Rectal smooth muscle tissue (tissue), 1 donor: ENCODE results near the gene TFDP2.
A peak's percentile ranks its signal among the peaks of the same experiment; 100 is the strongest.
"Not testable (repeated sequence)": the region's sequence is repeated elsewhere in the genome, so short reads cannot be mapped to it uniquely, and the experiment has no call there.

Experiments used
- H3K27ac ChIP-seq: one replicate; pipeline ENCODE4 v1.7.0; 2013; ENCODE audit warnings: low read depth, low read length, inconsistent platforms
- H3K27me3 ChIP-seq: one replicate; pipeline ENCODE4 v1.7.0; 2013; ENCODE audit warnings: low read length; ENCODE audit not compliant: control insufficient read depth, insufficient read depth
- H3K36me3 ChIP-seq: one replicate; pipeline ENCODE4 v1.7.0; 2013; ENCODE audit warnings: low read length; ENCODE audit not compliant: control insufficient read depth, insufficient read depth
- H3K4me1 ChIP-seq: one replicate; pipeline ENCODE4 v1.7.0; 2013; ENCODE audit warnings: low read length; ENCODE audit not compliant: control insufficient read depth, insufficient read depth
- H3K4me3 ChIP-seq: one replicate; pipeline ENCODE4 v1.7.0; 2013; ENCODE audit warnings: low read length
- H3K9ac ChIP-seq: one replicate; pipeline ENCODE4 v1.7.0; 2013; ENCODE audit warnings: low read length

Gene TFDP2

DNA sequence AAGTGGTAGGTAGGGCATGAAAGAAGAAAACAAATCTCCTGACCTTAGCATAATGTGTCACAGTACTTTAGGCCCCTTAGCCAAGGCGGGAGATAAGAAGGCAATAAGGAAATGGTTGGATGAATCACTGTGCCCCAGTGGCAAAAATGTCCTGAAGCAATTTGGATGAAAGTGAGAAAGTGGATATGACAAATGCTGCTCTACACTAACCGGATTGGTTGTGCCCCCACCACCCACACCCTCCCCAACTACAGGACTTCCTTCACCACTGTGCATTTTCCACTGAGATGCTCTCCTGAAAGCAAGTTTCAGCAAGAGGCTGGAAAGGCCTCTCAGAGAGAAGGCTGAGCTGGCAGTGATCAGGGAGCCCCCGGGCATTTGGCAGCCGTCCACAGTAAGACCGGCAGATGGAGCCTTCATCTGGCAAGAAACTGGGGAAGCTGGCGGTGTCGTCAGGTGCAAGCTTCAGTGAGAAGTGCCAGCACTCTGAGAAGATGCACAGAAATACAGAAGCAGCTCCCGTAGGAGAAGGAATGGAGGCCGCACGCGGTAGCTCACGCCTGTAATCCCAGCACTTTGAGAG, 209.1 kb downstream of the TFDP2 start:
- Histone ChIP-seq H3K36me3 (no peaks in the 10 kb centered on the region), H3K27me3 (no peaks in the 10 kb centered on the region), H3K27ac (peak overlapping the region; percentile 51), H3K9ac (no peak overlapping the region), H3K4me3 (no peak overlapping the region), H3K4me1 (no peaks in the 10 kb centered on the region)

DNA sequence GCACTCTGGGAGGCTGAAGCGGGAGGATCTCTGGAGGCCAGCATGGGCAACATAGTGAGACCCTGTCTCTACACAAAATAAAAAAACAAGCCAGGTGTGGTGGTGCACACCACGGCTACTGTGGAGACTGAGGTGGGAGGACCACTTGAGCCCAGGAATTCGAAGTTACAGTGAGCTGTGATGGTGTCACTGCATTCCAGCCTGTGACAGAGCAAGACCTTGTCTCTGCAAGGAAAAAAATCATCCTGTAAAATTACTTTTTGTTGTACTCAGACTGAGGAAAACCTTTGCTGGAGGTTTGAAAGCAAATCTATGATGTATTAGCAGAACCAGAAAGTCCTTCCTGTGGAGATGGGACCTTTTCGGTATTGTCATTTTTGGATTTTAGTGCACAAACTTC, 209.6 kb downstream of the TFDP2 start:
- no peak overlapping the region for H3K27ac ChIP-seq
- H3K36me3 ChIP-seq: no peaks in the 10 kb centered on the region

DNA sequence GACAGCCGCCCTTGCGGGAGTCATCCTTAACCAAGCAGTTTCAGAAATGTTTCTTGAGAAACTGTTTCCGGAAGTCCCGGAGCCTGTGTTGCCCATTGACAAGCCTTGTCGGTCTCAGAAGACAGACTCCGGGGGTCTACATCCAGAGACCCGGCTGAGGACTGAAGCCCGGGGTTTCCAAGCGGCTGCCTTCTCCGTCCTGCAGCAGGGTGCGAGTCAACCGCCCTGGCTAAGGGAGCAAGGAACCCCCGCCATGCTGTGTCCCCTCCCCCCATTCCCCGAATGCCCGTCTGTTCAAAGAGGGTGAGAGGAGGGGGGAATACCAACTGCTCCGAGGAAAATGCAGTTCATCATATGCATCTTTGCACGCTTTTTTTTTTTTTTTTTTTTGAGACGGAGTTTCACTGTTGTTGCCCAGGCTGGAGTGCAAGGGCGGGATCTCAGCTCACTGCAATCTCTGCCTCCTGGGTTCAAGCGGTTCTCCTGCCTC, 211.3 kb downstream of the TFDP2 start:
- no peaks in the 10 kb centered on the region for H3K4me1 ChIP-seq
- no peak overlapping the region for H3K27ac ChIP-seq
- H3K9ac ChIP-seq: no peak overlapping the region
- no peaks in the 10 kb centered on the region for H3K27me3 ChIP-seq
- H3K36me3 ChIP-seq: no peaks in the 10 kb centered on the region
- no peak overlapping the region for H3K4me3 ChIP-seq

More for the DNA sequence above, 209.6 kb downstream of the TFDP2 start:
- Histone ChIP-seq H3K4me3 (no peak overlapping the region), H3K4me1 (no peaks in the 10 kb centered on the region), H3K27me3 (no peaks in the 10 kb centered on the region), H3K9ac (no peak overlapping the region)

DNA sequence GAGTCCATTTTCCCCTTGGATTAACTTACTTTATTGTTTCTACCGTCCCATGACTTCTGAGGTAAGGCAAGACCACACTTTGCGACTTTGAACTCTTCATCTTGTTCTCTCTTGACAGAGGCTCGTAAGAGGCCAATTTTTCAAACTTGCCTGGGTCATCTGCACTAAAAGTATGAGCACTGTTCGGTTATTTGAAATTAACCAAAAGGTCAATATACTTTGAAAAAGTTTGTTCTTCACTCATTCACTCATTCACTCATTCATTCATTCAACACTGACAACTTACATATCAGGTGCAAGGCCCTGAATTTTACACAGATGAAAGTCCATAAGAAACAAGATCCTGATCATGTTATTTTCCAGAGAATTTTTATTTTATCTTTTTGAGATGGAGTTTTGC, 215.0 kb downstream of the TFDP2 start:
- no peaks in the 10 kb centered on the region for H3K36me3 ChIP-seq
- no peak overlapping the region for H3K9ac ChIP-seq
- no peaks in the 10 kb centered on the region for H3K4me1 ChIP-seq
- no peak overlapping the region for H3K4me3 ChIP-seq
- no peak overlapping the region for H3K27ac ChIP-seq
- H3K27me3 ChIP-seq: no peaks in the 10 kb centered on the region

DNA sequence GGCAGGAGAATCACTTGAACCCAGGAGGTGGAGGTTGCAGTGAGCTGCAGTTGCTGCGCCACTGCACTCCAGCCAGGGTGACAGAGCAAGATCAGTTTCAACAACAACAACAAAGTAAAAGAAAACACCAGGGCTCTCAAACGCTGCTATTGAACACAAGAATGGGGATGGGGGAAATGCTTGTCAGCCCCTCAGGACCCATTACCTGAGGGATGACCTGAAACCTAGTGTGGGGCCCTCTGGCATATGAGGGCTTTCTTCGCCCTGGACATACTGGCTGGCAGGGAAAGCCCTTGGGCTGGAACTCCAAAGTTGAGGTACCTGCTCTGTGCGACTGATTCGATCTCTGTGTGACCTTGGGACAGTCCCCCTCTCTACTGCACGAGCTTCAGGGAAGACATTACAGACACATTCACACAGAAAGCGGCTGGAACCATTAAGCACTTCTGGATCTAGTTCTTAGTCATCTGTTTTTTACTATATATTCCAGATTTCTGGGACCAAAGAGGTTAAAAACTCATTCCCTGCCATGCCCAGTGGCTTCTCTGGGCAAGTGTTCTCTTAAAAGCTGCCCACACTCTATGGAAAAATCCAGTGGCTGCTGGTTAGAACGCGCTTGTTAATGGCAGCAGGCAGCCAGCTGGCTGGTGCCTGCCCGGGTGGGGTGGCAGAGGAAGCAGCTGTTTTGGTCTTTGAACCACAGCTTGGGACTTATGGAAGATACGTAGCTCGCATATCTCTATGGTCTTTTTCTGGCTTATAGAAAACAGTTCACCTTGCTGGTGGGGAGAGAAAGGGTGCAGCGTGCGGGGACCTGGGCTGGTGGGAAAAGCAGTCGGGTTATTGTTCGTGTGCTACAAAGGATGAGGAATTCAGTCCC, 215.7 kb downstream of the TFDP2 start:
- Histone ChIP-seq H3K4me3 (no peak overlapping the region), H3K27ac (no peak overlapping the region), H3K27me3 (no peaks in the 10 kb centered on the region), H3K36me3 (no peaks in the 10 kb centered on the region), H3K9ac (no peak overlapping the region), H3K4me1 (no peaks in the 10 kb centered on the region)

DNA sequence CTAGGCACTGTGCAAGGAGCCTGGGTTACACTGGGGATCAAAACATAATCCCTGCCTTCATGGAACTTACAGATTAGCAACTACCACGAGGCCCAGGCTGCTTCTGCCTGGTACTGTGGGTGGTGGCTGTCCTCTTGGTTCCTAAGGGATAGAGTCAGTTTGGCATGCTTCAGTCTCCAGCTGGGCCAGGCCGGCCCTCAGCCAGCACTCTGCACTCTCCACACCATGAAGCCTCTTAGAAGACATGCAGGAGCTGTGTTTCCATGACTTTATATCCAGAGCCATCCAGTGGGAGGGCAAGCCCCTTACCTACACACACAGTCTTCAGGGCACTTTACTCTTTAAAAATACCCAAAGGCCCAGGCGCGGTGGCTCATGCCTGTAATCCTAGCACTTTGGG, 218.5 kb downstream of the TFDP2 start:
- H3K27me3 ChIP-seq: no peaks in the 10 kb centered on the region

DNA sequence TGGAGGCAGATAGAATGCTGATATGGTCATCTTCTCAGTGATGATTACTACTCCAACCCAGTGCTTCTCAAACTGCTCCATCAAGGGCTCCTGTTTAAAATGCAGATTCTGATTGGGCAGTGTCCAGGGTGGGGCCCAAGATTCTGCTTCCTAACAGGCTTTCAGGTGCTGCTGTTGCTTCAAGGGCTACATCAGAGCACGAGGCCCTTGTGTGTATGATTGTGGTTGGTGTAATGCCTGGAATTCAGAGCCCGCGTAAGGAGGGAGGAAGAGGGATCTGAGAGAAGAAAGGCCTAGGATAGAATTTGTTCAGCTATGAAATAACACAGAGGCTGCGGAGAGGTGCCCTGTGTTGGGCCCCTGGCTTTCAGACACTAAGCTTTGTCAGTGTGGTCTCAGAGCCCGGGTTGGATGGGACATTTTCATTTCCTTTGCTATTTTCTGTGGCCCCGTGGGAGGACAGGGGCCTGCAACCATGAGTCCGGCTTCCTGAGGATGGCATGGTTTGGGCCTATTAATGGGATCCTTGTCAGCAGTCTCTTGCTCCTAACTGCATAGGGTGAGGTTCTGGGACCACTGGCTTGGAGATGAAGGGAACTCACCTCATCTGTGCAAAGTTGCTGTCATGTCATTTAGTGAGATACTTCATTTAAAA, 219.9 kb downstream of the TFDP2 start:
- peaks cover 4% of the 10 kb centered on the region for H3K36me3 ChIP-seq
- no peak overlapping the region for H3K27ac ChIP-seq
- H3K9ac ChIP-seq: no peak overlapping the region
- no peaks in the 10 kb centered on the region for H3K4me1 ChIP-seq
- H3K27me3 ChIP-seq: no peaks in the 10 kb centered on the region
- H3K4me3 ChIP-seq: no peak overlapping the region

More for the DNA sequence above, 218.5 kb downstream of the TFDP2 start:
- H3K9ac ChIP-seq: no peak overlapping the region
- H3K36me3 ChIP-seq: peaks cover 4% of the 10 kb centered on the region
- no peak overlapping the region for H3K4me3 ChIP-seq
- H3K27ac ChIP-seq: no peak overlapping the region
- H3K4me1 ChIP-seq: no peaks in the 10 kb centered on the region

DNA sequence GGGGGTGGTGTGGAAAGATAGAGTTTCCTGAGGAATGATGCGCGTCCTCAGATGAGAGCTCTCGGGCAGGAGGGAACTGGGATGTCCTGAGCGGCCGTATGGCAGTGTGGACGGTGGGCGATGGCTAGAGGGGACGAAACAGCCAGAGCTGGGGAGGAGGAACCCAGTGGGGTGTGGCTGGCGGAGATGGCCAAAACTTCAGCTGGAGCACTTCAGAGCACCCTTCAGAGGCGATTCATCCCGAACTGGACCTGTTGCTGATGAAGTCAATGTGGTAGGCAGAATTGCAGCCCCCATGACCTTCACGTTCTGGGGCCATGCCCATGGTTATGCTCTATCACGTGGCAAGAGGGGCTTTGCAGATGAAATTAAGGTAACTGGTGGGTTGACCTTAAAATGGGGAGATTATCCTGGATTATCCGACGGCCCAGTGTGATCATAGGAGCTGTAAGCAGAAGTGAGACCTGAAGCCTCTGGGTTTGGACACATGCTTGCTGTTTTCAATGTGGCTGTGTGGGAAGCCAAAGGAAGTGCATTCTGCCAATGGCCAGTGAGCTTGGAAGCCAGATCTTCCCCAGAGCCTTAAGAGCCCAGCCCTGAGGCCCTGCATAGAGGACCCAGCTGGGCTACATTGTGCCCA, 220.6 kb downstream of the TFDP2 start:
- Histone ChIP-seq H3K36me3 (peaks cover 4% of the 10 kb centered on the region), H3K27ac (no peak overlapping the region), H3K27me3 (no peaks in the 10 kb centered on the region), H3K4me3 (no peak overlapping the region), H3K4me1 (no peaks in the 10 kb centered on the region), H3K9ac (no peak overlapping the region)

DNA sequence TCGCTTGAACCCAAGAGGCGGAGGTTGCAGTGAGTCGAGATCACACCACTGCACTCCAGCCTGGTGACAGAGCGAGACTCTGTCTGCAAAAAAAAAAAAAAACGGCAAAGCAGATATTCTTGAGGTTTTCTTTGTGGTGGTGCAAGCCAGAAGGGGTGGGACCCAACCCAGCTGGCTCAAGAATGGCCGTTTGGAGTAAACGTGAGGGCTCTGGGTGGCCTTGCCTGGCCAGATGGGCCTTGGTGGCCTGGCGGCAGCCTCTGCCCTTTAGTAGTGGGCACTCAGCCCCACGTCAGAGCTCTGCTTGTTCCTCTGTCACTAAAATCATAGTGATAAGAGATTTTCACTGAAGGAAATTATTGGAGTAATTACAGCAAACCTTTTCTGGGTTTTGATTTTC, 222.4 kb downstream of the TFDP2 start:
- Histone ChIP-seq H3K27ac (no peak overlapping the region), H3K9ac (no peak overlapping the region), H3K4me3 (no peak overlapping the region), H3K27me3 (no peaks in the 10 kb centered on the region), H3K4me1 (no peaks in the 10 kb centered on the region), H3K36me3 (peaks cover 4% of the 10 kb centered on the region)

DNA sequence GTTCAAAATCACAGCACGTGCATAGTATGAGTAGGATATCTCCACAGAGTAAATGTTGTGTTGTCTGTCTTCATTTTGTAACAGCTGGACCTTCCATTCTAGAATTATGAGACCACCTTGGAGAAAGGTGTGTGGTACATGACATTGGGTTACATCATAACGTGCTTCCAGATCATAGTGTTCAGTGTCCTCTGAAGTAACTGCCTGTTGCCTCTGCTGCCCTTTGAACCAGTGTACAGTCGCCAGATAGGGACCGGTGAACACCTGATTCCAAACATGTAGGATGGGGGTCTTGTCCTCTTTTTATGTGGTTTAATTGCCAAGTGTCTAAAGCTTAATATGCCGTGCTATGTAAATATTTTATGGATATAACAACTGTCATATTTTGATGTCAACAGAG, 223.7 kb downstream of the TFDP2 start:
- H3K4me1 ChIP-seq, H3K4me3 ChIP-seq, H3K36me3 ChIP-seq, H3K27ac ChIP-seq, H3K9ac ChIP-seq, H3K27me3 ChIP-seq: not testable (repeated sequence)

DNA sequence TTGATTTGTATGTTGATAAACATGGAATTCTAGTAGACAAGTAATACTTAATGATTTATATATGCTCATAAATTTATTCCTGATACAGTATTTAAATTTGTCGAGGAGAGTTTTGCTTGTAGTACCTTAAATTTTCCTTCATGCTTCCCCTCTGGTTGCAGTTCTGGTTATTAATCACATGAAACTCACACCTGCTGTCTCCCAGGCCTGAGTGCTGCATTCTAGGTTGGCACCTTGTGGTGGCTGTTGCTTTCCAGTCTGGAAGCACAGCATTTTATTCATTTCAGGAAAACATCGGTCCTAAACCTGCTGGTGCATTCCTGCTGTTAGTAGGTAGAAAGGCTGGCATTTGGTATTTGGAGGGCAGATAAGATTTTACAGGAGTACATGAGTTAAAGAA, 228.0 kb downstream of the TFDP2 start:
- Histone ChIP-seq H3K9ac (no peak overlapping the region), H3K27ac (no peak overlapping the region), H3K36me3 (peaks cover 3% of the 10 kb centered on the region), H3K27me3 (no peaks in the 10 kb centered on the region), H3K4me1 (no peaks in the 10 kb centered on the region), H3K4me3 (no peak overlapping the region)

DNA sequence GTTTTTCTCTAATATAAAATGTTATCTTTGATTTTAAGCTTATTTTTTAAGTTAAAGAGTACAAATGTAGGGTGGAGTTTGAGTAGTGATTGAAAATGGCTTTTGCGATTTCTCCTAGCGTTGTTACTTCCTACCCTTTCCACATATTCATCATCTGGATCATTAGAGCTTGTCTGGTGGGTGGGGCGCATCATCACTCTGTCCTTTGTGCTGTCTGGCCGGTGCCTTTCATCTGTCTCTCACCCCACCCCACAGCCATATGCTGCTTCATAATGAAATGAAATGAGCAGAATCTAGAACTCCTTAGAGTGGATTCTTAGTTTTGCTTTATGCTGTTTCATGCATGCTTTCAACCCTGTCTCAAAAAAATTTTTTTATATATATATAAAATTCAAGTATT, 228.6 kb downstream of the TFDP2 start:
- Histone ChIP-seq H3K36me3 (peaks cover 3% of the 10 kb centered on the region), H3K9ac (no peak overlapping the region), H3K4me1 (no peaks in the 10 kb centered on the region), H3K27ac (no peak overlapping the region), H3K27me3 (no peaks in the 10 kb centered on the region), H3K4me3 (no peak overlapping the region)
